ENCODE measurements around the gene MN1.

Gene MN1

GRCh38 chr22:27782088-27782487 lies 19.5 kb downstream of the MN1 start:
- DNase-seq = peak in 1 of 14 donors; percentile 26

DNA sequence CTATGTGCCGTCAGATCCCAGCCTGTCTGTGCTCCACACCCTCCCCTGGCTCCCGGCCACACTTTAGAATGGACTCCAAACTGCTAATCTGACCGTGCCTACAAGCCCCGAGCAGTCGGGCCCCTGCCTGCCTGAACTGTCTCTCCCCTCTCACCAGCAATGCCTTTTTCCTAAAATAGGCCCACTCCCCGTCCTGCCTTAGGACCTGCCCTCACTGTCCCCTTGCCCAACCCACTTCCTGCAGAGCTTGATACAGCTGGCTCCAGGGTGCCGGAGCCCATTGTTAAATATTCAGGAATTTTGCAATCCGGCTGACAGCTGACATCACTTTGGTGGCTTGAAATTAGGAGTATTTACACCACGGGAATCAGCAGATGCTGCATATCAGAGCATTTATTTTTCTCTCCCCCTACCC lies 21.4 kb downstream of the MN1 start:
- no peak for DNase-seq

DNA sequence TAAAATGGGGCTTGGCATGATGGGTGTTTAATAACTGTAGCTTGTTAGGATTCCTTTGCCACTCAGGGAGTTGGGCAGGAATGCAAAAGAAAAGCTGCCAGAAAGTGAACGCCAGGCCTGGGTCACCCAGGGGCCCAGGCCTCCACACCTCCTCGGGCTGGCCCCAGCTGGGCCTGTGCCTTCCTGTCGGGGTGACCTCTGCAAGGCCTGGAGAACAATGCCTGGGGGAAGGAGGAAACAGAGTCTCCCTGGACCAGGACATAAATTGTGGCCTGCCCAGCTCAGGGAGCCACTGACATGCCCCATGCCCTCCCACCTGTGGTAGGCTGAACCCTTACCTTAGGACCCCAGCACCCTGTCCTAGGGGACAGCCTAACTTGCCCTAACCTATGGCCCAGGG lies 21.9 kb downstream of the MN1 start:
- DNase-seq = no peak

DNA sequence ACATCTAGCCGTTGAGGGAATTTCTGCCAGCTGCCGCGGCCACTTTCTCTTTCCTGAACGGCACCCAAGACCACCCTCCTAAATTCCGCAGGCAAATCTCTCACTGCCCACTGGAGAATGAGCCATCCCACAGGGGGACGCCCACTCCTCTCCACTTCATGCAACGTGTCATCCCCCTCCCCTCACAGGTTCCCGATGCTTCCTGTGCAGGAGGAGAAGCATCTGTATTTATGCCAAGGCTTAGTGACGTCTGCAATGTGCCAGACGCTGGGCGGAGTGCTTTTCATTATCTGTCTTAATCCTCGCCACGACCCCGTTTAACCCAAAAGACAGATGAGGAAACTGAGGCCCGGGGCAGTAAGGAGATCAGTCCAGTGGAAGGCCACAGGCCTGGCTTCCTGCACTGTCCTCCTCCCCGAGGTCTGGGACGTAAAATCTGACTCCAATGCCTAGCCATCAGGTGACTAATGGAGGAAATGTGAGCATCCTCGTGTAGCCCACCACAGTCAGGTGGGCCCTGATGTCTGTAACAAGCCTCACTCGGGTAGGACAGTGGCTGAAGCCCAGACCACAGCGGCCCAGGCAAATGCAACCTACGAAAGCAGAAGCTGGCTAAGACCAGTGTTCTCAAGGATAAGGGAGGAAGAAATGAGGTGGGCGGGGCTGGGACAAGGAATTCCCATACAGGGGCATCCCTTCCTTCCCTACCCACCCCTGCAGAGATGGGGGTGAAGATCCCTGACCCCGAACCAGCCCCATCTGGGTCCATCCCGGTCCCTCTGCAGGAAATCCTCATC lies 23.1 kb downstream of the MN1 start:
- no peak for DNase-seq

- no peak for DNase-seq
These were observed 24.4 kb downstream of the MN1 start for GRCh38 chr22:27777128-27777527.

GRCh38 chr22:27776650-27776958 lies 25.0 kb downstream of the MN1 start:
- no peak for DNase-seq

DNA sequence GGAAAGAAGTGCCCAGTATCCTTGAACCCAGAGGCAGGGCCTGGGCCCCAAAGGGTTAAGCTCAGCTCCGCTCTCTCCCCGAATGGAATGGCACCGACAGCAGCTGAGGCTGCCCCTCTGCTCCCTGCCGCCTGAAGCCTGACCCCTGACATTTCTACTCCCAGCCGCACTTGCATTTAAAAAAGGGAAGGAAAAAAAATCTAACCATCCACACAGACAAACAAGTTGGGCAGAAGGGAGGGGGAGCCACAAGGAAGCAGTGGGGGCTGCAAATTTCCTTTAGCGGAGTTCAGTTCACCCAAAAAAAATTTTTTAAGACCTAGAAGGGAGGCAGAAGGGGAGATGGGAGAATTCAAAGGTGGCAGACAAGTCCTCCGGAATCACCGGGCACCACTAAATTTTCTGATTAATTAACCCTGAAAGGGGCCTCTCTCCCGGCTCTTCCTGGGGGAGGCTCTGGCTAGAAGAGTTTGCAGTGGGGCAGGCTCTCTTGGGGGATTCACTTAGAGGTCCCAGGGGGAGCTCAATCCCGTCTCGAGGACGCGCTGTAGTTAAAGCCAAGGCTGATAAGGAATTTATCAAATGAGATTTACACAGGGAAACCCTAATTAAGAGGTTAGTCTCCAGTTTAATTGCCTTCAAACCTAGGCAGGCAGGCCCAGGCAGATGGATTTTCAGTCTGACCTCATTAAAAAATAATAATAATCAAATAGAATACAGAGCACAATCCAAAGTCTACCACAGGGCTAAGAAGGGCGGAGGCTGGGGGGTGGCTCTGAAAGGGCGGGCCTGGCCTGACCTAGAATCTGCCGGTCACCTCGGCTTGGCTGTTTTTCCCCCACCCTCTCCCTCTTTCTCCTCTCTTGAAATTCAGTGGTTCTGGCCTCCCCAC lies 25.6 kb downstream of the MN1 start:
- no peak for DNase-seq

DNA sequence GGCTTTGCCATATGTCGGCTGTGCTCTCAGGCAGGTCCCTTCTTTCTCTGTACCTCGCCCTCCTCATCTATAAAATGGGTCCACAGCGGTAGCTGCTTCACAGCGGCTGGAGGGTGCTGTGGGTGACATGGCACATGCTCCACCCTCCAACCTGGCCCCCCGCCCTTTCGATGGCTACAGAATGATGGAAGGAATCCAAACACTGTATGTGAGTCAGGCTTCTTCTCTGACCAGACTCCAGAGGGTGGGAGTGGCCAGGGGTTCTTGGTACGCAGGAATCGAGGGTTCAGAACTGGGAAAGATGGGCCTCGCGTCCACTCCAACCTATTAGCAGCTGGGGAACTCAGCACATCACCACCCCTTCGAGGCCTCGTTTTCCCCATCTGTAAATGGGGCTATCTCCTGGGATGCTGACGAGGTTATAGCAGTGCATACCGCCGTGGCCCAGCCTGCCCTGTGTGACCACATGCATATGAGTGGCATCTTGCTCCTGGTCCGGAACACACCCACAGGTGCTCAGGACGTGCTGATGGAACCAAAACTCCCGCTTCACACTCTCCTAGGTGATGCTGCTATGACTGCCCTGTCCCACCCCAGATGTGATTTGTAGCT lies 26.4 kb downstream of the MN1 start:
- no peak for DNase-seq

DNA sequence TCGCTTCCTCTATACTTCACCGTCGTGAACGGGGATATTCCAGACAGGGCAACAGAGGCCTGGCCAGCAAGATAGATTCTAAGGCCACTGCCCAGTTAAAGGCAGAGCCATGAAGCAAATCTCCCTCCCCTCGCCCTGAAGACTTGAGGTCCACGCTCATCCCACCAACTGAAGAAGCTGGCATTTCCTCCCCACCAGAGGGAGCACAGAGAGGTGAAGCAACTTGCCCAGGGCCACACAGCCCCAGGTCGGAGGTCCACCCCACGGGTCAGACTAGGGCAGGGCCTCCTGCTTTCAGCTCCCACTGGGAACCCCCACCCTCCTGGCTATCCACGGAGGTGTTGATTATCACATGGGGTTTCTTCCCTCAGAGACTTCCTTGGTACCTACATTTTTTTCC lies 27.4 kb downstream of the MN1 start:
- no peak for DNase-seq

DNA sequence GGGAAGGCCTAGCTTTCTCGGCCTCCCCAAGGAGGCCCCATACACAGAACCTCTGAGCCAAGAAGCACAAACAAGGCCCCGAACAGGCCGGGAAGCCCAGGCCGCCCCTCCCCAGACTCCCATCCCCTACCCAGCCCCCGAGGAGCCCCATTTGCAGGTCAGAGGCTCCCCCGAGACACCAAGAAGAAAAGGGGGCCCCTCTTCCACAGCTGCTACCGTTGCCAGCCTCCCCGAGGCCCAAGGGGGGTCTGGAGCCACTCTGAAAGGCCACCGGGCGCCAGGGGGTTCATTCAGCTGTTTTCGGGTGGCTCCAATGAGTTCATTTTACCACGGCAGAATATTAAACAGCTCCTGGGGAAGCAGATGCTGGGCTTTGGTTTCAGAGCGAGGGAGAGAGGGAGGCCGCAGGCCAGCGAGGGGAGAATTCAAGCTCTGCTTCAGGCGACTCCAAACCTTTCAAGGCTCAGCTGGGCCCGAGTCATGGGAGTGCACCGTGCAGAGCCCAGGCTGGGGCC lies 28.5 kb downstream of the MN1 start:
- peak in 4 of 14 donors; percentile 7 to 34 (median 21) for DNase-seq

DNA sequence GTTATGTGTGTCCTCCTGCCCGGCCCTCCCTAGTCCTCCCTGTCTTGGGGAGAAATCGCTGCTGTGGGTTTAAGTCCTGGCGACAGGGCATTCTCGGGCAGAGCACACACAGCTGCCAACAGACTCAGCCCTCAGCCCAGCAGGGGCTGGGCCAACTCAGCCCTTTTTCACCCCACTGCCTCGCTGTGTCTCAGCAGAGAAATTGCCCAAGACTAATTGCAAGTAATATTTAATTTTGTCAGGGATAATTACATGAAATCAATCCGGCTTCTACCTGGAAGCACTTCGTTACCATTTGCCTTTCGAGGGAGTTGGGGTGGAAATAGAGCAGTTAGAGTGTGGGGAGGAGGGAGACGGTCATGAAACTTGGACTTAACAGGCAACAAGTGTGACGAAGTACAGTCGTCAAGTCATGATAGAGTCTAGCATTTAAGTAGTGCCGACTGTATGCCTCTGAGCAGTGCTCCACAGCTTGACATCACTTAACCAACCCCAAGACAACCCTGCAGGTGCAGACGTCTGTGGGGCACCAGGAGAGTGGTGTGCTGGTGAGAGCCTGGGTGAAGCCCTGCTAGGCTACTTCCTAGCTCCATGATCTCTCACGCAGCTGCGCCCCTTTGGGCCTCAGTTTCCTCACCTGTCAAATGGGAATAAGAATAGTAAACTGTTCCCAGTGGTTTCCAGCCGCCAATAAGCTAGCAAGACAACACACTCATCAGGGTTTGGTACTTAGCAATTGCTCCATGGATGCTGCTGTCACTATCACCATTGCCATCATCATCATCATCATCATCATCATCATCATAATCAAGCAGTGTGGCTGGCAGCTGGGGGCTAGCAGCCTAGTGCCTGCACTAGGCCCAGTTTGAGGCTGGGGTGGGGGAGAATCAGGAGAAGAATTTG lies 29.2 kb downstream of the MN1 start:
- DNase-seq = peak in 1 of 14 donors; percentile 13

DNA sequence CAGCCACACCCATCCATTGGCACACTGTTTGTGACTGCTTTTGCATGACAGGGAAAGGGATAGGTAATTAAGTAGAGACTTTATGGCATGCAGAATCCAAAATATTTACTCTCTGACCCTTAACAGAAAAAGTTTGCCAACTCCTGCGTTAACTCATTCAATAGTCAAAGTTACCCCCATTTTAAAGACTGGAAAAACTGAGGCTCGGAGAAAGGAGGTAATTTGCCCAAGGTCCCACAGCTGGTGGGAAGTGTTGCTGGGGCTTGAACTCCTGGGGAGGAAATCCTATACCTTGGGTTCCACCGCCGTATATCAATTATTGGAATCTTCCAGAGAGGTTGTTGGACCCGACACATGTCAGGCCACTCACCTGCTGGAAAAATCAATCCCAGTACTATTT lies 29.9 kb downstream of the MN1 start:
- no peak for DNase-seq

- DNase-seq = no peak
These were observed 32.5 kb downstream of the MN1 start for GRCh38 chr22:27769012-27769411.

GRCh38 chr22:27768027-27768653 lies 33.4 kb downstream of the MN1 start:
- no peak for DNase-seq

GRCh38 chr22:27766679-27767078 lies 34.9 kb downstream of the MN1 start:
- DNase-seq = no peak

DNA sequence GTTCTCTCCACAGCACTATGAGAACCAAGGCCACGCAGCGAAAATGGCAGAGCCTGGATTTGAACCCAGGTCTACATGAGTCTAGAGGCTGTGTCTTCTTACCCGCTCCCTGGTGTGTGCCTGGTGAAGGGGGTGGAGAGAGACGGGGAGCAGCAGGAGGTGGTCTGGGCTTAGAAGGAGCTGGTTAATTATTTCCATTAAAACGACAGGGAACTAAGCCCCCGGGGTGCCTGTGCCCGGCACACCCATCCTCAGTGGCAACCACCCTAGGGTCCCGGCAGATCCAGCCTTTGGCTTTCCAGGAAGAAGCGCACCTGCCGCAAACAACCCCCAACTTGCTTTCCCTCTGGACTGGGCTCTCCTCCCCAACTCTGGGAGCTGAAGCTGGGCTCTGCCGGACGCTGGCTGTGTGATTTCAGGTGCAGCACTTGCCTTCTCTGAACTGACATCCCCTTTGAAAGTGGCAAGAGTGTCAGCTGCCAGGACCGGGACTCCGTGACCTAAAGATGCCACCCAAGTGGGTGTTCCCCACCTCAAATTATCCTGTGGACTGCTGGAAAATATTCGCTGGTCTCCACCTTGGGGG lies 35.8 kb downstream of the MN1 start:
- DNase-seq = no peak

- DNase-seq = no peak
These were observed 36.8 kb downstream of the MN1 start for GRCh38 chr22:27764722-27765236.

DNA sequence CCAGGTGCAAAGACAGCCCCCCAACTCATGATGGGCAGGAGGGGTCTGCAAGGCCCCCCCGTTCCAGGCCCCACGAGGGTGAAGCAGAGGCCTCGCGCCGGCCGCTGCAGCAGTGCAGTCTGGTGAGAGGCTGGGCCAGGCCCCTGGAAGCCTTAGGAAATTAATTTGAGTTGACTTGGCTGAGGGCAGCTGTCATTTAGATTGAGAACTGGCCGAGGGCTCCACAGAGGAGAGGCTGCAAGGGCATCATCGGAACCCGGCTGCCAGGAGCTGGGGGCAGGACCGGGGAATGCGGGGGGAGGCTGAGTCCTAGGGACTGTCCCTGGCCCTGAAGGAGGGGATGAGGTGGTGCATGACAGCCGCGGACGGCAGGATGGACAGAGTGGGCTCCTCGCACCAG lies 39.9 kb downstream of the MN1 start:
- DNase-seq = no peak

GRCh38 chr22:27761000-27761399 lies 40.6 kb downstream of the MN1 start:
- DNase-seq = no peak

- DNase-seq = no peak
These were observed 41.1 kb downstream of the MN1 start for GRCh38 chr22:27760474-27760873.

- DNase-seq = no peak
These were observed 43.5 kb downstream of the MN1 start for GRCh38 chr22:27757928-27758525.

Measured in C1 segment of cervical spinal cord (tissue), 14 donors.